COLO668 (cell line): Measurements from ENCODE around the gene ZNF587.
"Not testable (repeated sequence)": the region's sequence is repeated elsewhere in the genome, so short reads cannot be mapped to it uniquely, and the experiment has no call there.

ENCODE experiments used
- DNase-seq: peaks from one replicate; lab custom pipeline; 2025; ENCODE audit not compliant: unreplicated experiment; lab: John Stamatoyannopoulos, UW

Gene ZNF587

GRCh38 chr19:57849666-57850473, at the start of gene ZNF587:
TSS of gene ZNF587 (plus strand) at chr19:57849859. CDS start at chr19:57850039, 180 bp downstream.
- DNase-seq: peak; percentile 73

- DNase-seq: no peak
Observed at GRCh38 chr19:57800696-57801095, 49.0 kb upstream of the ZNF587 start.

GRCh38 chr19:57802269-57802668, 47.4 kb upstream of the ZNF587 start:
- DNase-seq: no peak

- no peak for DNase-seq
Observed at GRCh38 chr19:57803265-57803593, 46.4 kb upstream of the ZNF587 start.

- DNase-seq: no peak
Observed at GRCh38 chr19:57803594-57804325, 45.9 kb upstream of the ZNF587 start.

- DNase-seq: no peak
Observed at GRCh38 chr19:57807541-57807940, 42.1 kb upstream of the ZNF587 start.

- not testable (repeated sequence) for DNase-seq
Observed at GRCh38 chr19:57810410-57811295, 39.0 kb upstream of the ZNF587 start.

- no peak for DNase-seq
Observed at GRCh38 chr19:57812226-57812625, 37.4 kb upstream of the ZNF587 start.

GRCh38 chr19:57812975-57813820, 36.5 kb upstream of the ZNF587 start:
- not testable (repeated sequence) for DNase-seq

GRCh38 chr19:57813919-57814504, 35.6 kb upstream of the ZNF587 start:
- peak; percentile 4 for DNase-seq

GRCh38 chr19:57814505-57815246, 35.0 kb upstream of the ZNF587 start, which contains the start of gene ZNF552:
TSS of gene ZNF552 (minus strand) at chr19:57814913. CDS start at chr19:57814743, 170 bp downstream.
- peak; percentile 87 for DNase-seq

GRCh38 chr19:57815247-57816075, 34.2 kb upstream of the ZNF587 start:
- no peak for DNase-seq

- DNase-seq: no peak
Observed at GRCh38 chr19:57816652-57817051, 33.0 kb upstream of the ZNF587 start.

GRCh38 chr19:57817976-57818375, 31.7 kb upstream of the ZNF587 start:
- DNase-seq: no peak

GRCh38 chr19:57818378-57818777, 31.3 kb upstream of the ZNF587 start:
- DNase-seq: no peak

- peak; percentile 82 for DNase-seq
Observed at GRCh38 chr19:57819475-57820148, 30.0 kb upstream of the ZNF587 start.

- no peak for DNase-seq
Observed at GRCh38 chr19:57820599-57820998, 29.1 kb upstream of the ZNF587 start.

- DNase-seq: not testable (repeated sequence)
Observed at GRCh38 chr19:57821095-57821494, 28.6 kb upstream of the ZNF587 start.
